Lower leg skin (tissue), 3 donors: ENCODE measurements around the gene UST.

Source experiments
- CTCF ChIP-seq, 3 donors: fragments of 450-650 bp; IDR thresholded peaks; one replicate each; pipeline ENCODE4 v1.5.1; 2016; ENCODE audit warnings: antibody characterized with exemption in 3 of 3, mild to moderate bottlenecking in 3 of 3, moderate library complexity in 2 of 3
- POLR2A ChIP-seq, 2 donors: fragments of 450-650 bp; IDR thresholded peaks; one replicate each; pipeline ENCODE4 v1.6.1; 2016 to 2017; ENCODE audit warnings: antibody characterized with exemption in 2 of 2, mild to moderate bottlenecking in 1 of 2, moderate library complexity in 1 of 2

- TF ChIP-seq CTCF (IDR thresholded peaks at IDR 0.05) (no peak), POLR2A (IDR thresholded peaks at IDR 0.05) (no peak)
Observed at GRCh38 chr6:148907573-148907972, 160.7 kb downstream of the UST start.
